Stimulated activated memory B cell treated with anti-CD40 and anti-IgM and Interleukin-4, amounts not matched to agents 10 μg/mL and 1 μg/mL and 100 μg/mL, for 72 hours (primary cell): ENCODE measurements around the gene RUSC1.

Source experiments
- ATAC-seq: fragments of 150-1000 bp; cut with Tn5 transposase; 2 replicates; pipeline ENCODE4 v1.10.0; 2021
- H3K27ac Mint-ChIP-seq: one replicate; pipeline ENCODE4 v1.8.0; 2022; ENCODE audit warnings: mild to moderate bottlenecking, mixed read lengths
- H3K27me3 Mint-ChIP-seq: one replicate; pipeline ENCODE4 v1.8.0; 2022; ENCODE audit warnings: mixed read lengths
- H3K36me3 Mint-ChIP-seq: one replicate; pipeline ENCODE4 v1.8.0; 2022; ENCODE audit warnings: mixed read lengths
- H3K4me1 Mint-ChIP-seq: one replicate; pipeline ENCODE4 v1.8.0; 2022; ENCODE audit warnings: mixed read lengths
- H3K4me3 Mint-ChIP-seq: one replicate; pipeline ENCODE4 v1.8.0; 2022; ENCODE audit warnings: mild to moderate bottlenecking, moderate library complexity, mixed read lengths
- H3K9me3 Mint-ChIP-seq: one replicate; pipeline ENCODE4 v1.8.0; 2022; ENCODE audit warnings: mixed read lengths

RUSC1 gene

DNA sequence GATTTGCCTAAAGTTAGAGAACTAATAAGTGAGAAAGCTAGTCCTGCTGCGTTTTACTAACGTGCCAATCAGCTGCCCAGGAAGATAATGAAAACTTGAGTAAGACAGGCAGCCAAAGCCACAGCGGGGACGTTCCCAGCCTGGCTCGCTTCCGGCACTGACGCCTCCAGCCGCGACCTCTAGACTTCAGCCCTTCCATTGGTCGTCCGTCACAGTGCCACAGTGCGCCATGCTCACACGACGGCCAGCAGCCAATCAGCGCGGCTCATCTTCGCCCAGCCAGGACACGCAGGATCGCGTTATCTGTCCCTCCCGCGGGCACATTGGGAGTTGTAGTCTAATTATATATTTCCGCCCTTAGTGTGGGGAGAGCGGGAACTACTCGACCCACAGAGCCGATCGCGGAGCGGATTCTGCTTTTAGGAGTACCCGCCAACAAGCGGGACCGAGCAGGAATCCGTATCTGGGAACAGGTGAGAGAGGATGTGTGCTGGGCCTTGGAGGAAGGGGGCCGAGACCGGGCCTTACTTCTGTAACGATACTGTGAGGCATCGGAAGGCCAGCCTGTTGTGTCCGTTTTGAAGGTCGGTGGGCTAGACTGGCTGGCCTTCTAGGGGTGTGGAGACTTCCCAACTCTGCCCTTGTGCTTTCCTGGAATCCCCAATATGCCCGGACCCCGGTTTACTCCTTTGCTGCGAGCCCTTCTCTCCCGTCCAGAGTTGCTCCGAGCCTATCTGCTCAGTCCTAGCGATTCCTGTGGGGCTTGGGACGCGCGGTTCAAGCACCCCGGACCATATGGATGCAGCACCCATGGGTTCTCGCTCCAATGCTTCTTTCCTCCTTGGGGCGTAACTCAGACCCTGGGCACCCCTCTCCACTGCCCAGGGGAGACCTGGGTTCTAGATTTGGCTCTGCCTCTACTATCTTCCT lies 11.9 kb upstream of the RUSC1 start, which contains the start of gene FDPS:
TSS of gene FDPS (plus strand) at position 374 of the 930 bp plus-strand sequence. CDS start 924 bp downstream, outside the sequence.
- Mint-ChIP-seq H3K9me3 (no peaks in the 10 kb centered on the region), H3K4me3 (peak within 1 kb of the TSS; percentile 95), H3K36me3 (peaks cover 35% of the 10 kb centered on the region), H3K27ac (peak within 1 kb of the TSS; percentile 96), H3K27me3 (no peaks in the 10 kb centered on the region), H3K4me1 (peaks cover 42% of the 10 kb centered on the region)
- ATAC-seq = peak; percentile 100

DNA sequence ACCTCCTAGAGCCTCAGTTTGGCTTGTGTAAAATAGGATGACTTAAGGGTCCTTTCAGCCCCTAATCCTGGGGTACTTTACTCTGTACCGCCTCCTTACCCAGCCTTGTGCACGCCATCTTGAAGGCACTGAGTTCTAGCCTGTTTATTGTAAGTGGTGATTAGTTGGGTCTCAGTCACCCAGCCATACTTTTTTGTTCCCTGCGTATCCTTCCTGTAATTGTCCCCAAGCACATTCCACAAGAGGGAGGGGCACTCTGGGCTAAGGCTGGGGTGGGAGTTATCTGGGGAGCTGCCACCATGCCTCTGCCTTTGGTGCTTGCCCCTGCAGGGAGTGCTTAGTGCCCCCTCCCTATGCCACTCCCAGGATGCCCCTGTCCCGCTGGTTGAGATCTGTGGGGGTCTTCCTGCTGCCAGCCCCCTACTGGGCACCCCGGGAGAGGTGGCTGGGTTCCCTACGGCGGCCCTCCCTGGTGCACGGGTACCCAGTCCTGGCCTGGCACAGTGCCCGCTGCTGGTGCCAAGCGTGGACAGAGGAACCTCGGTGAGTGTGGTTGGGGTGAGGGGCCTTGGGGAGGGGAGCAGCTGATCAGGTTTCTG lies 11.2 kb upstream of the RUSC1 start:
- no peaks in the 10 kb centered on the region for H3K9me3 Mint-ChIP-seq
- H3K27me3 Mint-ChIP-seq = no peaks in the 10 kb centered on the region

DNA sequence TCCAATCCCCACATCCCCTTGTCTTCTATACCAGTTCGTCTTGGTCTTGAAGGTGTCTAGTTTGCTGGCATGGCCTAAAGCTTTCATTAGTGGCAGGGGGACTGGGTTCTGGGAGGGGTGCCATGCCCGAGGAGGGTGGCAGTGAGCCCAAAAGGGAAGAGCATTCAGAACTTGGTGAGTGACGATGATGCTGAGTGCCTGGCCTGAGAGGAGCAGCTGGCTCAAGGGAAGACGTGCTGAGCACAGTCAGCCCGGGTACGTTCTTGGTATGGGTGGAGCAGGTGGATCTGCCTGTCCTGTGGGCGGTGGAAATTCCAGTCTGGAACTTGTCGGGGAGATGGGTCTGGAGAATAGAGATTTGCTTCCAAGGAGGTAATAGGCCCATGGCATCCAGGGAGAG lies 7.4 kb upstream of the RUSC1 start:
- Mint-ChIP-seq H3K27ac (no peak overlapping the region), H3K27me3 (no peaks in the 10 kb centered on the region), H3K4me3 (no peak overlapping the region), H3K4me1 (peaks cover 49% of the 10 kb centered on the region), H3K36me3 (peaks cover 40% of the 10 kb centered on the region), H3K9me3 (no peaks in the 10 kb centered on the region)
- no peak for ATAC-seq

More for the DNA sequence above, 11.2 kb upstream of the RUSC1 start:
- ATAC-seq = no peak
- Mint-ChIP-seq H3K4me1 (peaks cover 42% of the 10 kb centered on the region), H3K4me3 (peak overlapping the region; percentile 95), H3K36me3 (peaks cover 35% of the 10 kb centered on the region), H3K27ac (peak overlapping the region; percentile 96)

DNA sequence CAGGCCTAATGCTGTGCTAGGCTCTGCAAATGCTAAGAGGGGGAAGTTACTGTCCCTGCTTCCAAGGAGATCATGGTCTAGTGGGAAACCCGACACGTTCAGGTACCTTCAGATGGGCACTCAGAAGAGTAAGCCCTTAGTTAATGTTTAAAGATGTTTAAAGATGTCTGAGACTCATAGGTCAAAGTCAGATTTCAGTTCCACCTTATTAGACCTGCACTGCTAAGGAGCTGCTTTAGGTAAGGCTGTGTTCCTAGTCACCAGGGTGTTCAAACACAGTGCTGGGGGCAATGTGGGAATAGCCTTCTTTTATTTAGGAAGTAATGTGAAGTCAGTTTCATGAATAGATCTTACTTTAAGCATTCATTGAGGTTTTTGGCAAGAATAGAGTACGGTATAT lies 3.8 kb upstream of the RUSC1 start:
- ATAC-seq = no peak
- peaks cover 53% of the 10 kb centered on the region for H3K4me1 Mint-ChIP-seq
- H3K9me3 Mint-ChIP-seq = no peaks in the 10 kb centered on the region
- no peaks in the 10 kb centered on the region for H3K27me3 Mint-ChIP-seq
- H3K27ac Mint-ChIP-seq = no peak overlapping the region
- no peak overlapping the region for H3K4me3 Mint-ChIP-seq
- H3K36me3 Mint-ChIP-seq = peaks cover 47% of the 10 kb centered on the region

DNA sequence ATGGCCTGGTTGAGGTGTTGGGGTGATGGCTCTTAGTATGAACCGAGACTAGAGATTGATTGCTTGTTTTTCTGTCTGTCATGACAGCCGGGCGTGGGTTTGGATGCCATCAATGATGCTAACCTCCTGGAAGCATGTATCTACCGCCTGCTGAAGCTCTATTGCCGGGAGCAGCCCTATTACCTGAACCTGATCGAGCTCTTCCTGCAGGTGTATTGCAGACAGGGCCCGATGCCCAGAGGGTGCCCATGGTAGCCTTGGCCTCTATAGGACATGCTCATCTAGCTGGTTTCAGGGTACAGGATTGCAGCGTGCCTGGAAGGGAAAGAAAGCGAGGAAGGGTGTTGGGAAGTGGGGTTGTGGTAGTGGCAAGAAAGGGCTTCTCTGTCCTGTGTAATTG lies 2.6 kb upstream of the RUSC1 start:
- H3K4me1 Mint-ChIP-seq = peaks cover 52% of the 10 kb centered on the region
- peaks cover 37% of the 10 kb centered on the region for H3K36me3 Mint-ChIP-seq
- no peak overlapping the region for H3K4me3 Mint-ChIP-seq
- no peaks in the 10 kb centered on the region for H3K27me3 Mint-ChIP-seq
- no peak for ATAC-seq
- H3K9me3 Mint-ChIP-seq = no peaks in the 10 kb centered on the region
- no peak overlapping the region for H3K27ac Mint-ChIP-seq

DNA sequence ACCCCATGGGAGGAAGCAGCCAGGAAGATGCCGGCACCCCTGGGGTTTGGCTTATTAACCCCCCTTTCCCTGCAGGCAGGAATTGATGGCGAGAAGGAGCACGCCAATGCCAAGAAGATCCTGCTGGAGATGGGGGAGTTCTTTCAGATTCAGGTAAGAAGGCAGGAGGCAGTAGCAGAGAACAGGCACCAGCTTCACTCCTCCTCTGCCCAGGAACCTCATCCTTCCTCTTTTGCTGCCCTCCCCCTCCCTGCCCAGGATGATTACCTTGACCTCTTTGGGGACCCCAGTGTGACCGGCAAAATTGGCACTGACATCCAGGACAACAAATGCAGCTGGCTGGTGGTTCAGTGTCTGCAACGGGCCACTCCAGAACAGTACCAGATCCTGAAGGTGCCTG lies 1.2 kb upstream of the RUSC1 start:
- H3K27ac Mint-ChIP-seq = no peak overlapping the region
- H3K9me3 Mint-ChIP-seq = no peaks in the 10 kb centered on the region
- ATAC-seq = no peak
- peaks cover 30% of the 10 kb centered on the region for H3K36me3 Mint-ChIP-seq
- no peak overlapping the region for H3K4me3 Mint-ChIP-seq
- peaks cover 46% of the 10 kb centered on the region for H3K4me1 Mint-ChIP-seq
- H3K27me3 Mint-ChIP-seq = no peaks in the 10 kb centered on the region

DNA sequence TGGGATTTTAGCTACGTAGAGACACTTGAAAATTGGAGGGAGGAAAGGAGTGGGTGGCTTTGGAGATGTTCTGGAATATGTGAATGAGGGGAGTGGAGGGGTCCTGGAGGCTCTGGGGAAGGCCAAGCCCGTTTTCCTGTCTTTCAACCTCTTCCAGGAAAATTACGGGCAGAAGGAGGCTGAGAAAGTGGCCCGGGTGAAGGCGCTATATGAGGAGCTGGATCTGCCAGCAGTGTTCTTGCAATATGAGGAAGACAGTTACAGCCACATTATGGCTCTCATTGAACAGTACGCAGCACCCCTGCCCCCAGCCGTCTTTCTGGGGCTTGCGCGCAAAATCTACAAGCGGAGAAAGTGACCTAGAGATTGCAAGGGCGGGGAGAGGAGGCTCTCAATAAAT lies 442 bp upstream of the RUSC1 start:
- H3K4me3 Mint-ChIP-seq = peak overlapping the region; percentile 45
- H3K36me3 Mint-ChIP-seq = peaks cover 30% of the 10 kb centered on the region
- peaks cover 52% of the 10 kb centered on the region for H3K4me1 Mint-ChIP-seq
- no peak overlapping the region for H3K27ac Mint-ChIP-seq
- H3K9me3 Mint-ChIP-seq = no peaks in the 10 kb centered on the region
- no peaks in the 10 kb centered on the region for H3K27me3 Mint-ChIP-seq
- ATAC-seq = no peak

DNA sequence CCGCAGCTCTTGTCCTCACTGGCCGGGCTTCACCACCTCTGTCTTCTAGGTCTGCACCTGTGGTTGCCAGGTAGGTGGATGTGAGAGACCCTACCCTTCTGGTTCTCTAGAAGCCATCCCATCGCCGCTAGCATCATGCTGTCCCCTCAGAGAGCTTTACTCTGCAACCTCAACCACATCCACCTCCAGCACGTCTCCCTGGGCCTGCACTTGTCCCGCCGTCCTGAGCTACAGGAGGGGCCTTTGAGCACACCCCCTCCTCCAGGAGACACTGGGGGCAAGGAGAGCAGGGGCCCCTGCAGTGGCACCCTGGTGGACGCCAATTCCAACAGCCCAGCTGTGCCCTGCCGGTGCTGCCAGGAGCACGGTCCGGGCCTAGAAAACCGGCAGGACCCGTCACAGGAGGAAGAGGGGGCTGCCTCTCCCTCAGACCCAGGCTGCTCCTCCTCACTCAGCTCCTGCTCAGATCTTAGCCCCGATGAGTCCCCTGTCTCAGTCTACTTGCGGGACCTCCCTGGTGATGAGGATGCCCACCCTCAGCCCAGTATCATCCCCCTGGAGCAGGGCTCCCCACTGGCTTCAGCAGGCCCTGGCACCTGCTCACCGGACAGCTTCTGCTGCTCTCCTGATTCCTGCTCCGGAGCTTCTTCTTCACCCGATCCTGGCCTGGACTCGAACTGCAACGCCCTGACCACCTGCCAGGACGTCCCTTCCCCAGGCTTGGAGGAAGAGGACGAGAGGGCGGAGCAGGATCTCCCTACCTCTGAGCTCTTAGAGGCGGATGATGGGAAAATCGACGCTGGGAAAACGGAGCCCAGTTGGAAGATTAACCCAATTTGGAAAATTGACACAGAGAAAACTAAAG lies 1.2 kb downstream of the RUSC1 start:
- no peak overlapping the region for H3K27ac Mint-ChIP-seq
- H3K4me3 Mint-ChIP-seq = peak overlapping the region; percentile 56
- ATAC-seq = no peak
- H3K36me3 Mint-ChIP-seq = peaks cover 30% of the 10 kb centered on the region
- no peaks in the 10 kb centered on the region for H3K9me3 Mint-ChIP-seq
- peaks cover 52% of the 10 kb centered on the region for H3K4me1 Mint-ChIP-seq
- H3K27me3 Mint-ChIP-seq = no peaks in the 10 kb centered on the region

DNA sequence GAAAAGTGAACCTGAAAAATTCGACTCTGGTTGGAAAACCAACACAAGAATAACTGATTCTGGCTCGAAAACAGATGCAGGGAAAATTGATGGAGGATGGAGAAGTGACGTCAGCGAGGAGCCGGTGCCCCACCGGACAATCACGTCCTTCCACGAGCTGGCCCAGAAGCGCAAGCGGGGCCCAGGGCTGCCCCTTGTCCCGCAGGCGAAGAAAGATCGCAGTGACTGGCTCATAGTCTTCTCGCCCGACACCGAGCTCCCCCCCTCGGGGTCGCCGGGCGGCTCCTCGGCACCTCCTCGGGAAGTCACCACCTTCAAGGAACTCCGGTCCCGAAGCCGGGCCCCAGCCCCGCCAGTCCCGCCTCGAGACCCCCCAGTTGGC lies 1.9 kb downstream of the RUSC1 start:
- ATAC-seq = no peak
- H3K27ac Mint-ChIP-seq = no peak overlapping the region
- peaks cover 51% of the 10 kb centered on the region for H3K4me1 Mint-ChIP-seq

DNA sequence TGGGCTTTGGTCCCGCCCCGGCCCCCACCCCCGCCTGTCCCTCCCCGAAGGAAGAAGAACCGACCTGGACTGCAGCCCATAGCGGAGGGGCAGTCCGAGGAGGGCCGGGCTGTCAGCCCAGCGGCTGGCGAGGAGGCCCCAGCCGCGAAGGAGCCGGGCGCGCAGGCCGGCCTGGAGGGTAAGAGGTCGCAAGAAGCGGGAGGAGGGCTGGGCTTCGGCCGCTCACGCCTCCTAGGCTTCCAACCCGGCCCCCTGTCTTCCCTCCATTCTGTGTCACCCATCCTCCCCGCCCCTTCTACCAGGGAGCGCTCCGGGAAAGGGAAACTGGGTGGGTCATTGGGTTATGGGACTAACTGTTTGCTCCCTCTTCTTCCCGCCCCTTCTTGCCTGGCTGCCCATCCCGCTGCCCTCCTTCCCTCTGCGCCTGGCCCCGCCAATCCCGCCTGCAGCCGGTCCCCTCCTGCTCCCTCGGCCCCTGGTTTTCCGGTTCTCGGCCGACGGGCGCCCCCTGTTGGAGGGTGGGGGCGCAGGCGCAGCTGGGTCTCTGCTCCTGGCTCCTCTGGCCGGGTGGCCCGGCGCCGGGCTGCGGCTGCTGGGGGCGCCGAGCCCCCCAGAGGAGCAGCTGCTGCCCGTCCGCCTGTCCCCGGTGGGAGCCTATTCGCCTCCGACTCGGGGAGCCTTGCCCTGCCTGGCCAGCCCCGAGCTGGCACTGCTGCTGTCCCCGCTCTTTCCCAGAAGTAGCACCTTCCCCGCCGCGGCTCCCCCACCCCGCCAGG lies 2.4 kb downstream of the RUSC1 start:
- H3K36me3 Mint-ChIP-seq = peaks cover 30% of the 10 kb centered on the region
- ATAC-seq = peak; percentile 76
- peak overlapping the region; percentile 84 for H3K4me3 Mint-ChIP-seq
- no peaks in the 10 kb centered on the region for H3K27me3 Mint-ChIP-seq
- peaks cover 51% of the 10 kb centered on the region for H3K4me1 Mint-ChIP-seq
- peak overlapping the region; percentile 79 for H3K27ac Mint-ChIP-seq
- H3K9me3 Mint-ChIP-seq = no peaks in the 10 kb centered on the region

More for the DNA sequence above, 1.9 kb downstream of the RUSC1 start:
- peak overlapping the region; percentile 56 for H3K4me3 Mint-ChIP-seq
- no peaks in the 10 kb centered on the region for H3K27me3 Mint-ChIP-seq
- H3K36me3 Mint-ChIP-seq = peaks cover 30% of the 10 kb centered on the region
- H3K9me3 Mint-ChIP-seq = no peaks in the 10 kb centered on the region

DNA sequence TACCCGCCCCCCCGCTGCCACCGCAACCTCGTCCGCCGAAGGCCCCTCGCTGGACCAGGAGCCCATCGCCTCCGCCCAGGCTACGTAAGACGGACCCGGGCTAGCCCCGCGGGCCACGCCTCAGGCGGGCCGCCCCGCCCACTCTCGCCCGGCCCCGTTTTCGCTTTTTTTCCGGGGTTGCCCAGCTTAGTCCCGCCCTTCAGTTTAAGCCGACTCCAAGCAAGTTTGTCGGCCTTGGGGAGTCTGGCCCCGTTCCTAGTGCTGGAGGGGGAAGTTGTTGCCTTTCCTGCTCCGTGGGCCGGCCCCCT lies 3.0 kb downstream of the RUSC1 start:
- Mint-ChIP-seq H3K27me3 (no peaks in the 10 kb centered on the region), H3K27ac (peak overlapping the region; percentile 79), H3K4me1 (peaks cover 51% of the 10 kb centered on the region), H3K4me3 (peak overlapping the region; percentile 84), H3K36me3 (peaks cover 26% of the 10 kb centered on the region), H3K9me3 (no peaks in the 10 kb centered on the region)
- ATAC-seq = peak; percentile 80

DNA sequence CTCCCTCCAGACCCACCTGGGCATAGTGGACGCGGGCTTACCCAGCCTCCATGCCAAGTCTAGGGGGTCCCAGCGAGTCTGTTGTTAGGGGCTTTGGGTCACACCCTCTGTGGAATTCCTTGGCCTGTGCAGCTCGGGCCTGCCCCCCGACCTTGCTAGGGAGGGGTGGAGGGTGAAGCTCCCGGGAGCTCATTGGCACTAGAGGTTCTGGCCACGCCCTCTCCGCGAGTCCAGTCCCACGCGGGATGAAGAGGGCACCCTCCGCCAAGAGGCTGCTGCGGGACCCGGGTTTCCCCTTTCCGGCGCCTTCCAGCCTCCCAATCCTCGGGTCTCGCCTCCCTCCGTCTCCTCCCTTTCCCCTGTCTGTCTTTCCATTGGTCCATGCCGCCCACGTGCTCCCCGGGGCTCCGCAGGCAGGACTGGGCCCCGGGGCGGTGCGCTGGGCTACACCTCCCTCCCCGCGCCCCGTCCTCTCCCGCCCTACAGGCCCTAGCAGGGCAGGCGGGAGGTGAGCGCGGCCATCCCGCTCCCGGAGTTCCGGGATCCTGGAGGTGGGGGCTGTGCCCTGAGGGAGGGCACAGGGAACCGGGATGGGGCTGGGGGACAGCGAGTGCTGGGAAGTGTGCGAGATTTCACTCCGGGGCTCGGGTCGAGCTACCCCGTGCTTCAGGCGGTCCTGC lies 3.5 kb downstream of the RUSC1 start:
- Mint-ChIP-seq H3K27ac (peak overlapping the region; percentile 79), H3K9me3 (no peaks in the 10 kb centered on the region), H3K36me3 (peaks cover 21% of the 10 kb centered on the region), H3K27me3 (no peaks in the 10 kb centered on the region), H3K4me3 (peak overlapping the region; percentile 84), H3K4me1 (peaks cover 46% of the 10 kb centered on the region)
- ATAC-seq = peak; percentile 88

DNA sequence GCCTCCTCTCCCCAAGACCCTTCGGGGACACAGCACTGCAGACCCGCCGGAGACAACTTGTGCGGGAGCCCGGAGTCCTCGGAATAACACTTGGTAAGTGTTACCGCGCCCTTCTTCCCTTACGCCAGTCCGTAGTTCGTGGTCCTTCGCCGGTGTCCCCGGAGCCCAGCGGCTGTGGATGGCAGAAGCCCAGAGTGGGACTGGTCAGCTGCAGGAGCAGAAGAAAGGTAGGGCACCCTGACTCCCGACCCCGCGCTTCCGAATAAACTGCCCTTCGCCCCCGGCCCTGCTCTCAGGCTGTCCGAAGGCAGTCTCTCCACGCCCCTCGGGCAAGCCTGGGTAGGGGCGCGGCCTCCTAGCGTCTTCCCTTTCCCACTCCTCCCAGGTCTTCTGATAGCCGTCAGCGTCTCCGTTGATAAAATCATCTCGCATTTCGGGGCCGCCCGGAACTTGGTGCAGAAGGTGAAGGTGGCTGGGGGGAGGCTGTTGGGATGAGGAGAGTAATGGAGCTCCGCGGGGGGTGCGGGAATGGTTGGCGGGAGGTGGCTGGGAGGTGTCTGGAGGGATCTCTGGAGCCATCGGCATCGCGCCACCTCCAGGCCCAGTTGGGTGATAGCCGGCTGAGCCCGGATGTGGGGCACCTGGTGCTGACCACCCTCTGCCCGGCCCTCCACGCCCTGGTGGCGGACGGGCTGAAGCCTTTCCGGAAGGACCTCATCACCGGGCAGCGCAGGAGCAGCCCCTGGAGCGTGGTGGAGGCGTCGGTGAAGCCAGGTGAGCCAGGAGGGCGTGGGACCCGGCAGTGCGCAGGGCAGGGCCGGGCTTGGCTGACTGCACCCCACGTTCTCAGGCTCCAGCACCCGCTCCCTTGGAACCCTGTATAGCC lies 4.3 kb downstream of the RUSC1 start:
- H3K27ac Mint-ChIP-seq = peak overlapping the region; percentile 79
- peaks cover 40% of the 10 kb centered on the region for H3K4me1 Mint-ChIP-seq
- no peaks in the 10 kb centered on the region for H3K9me3 Mint-ChIP-seq
- H3K27me3 Mint-ChIP-seq = no peaks in the 10 kb centered on the region
- H3K4me3 Mint-ChIP-seq = peak overlapping the region; percentile 84
- H3K36me3 Mint-ChIP-seq = peaks cover 14% of the 10 kb centered on the region
- ATAC-seq = peak; percentile 0
